ENCODE measurements around the gene STX1A.
"Not testable (repeated sequence)": the region's sequence is repeated elsewhere in the genome, so short reads cannot be mapped to it uniquely, and the experiment has no call there.

Gene STX1A

GRCh38 chr7:73735528-73735905 lies 16.0 kb upstream of the STX1A start:
- no peak for DNase-seq

- peak; percentile 55 for DNase-seq
These were observed 15.4 kb upstream of the STX1A start for GRCh38 chr7:73734619-73735527.

GRCh38 chr7:73732397-73732796 lies 12.9 kb upstream of the STX1A start:
- DNase-seq: no peak

- no peak for DNase-seq
These were observed 11.0 kb upstream of the STX1A start for GRCh38 chr7:73730485-73730884.

- DNase-seq: no peak
These were observed 9.1 kb upstream of the STX1A start for GRCh38 chr7:73728551-73728950.

- DNase-seq: no peak
These were observed 8.5 kb upstream of the STX1A start for GRCh38 chr7:73727952-73728351.

GRCh38 chr7:73726083-73726466 lies 6.6 kb upstream of the STX1A start:
- DNase-seq: no peak

- DNase-seq: no peak
These were observed 4.3 kb upstream of the STX1A start for GRCh38 chr7:73723813-73724212.

- no peak for DNase-seq
These were observed 3.3 kb upstream of the STX1A start for GRCh38 chr7:73722785-73723184.

- DNase-seq: not testable (repeated sequence)
These were observed 2.7 kb upstream of the STX1A start for GRCh38 chr7:73722182-73722581.

- DNase-seq: no peak
These were observed 1.9 kb upstream of the STX1A start for GRCh38 chr7:73721377-73721817.

- DNase-seq: not testable (repeated sequence)
These were observed 974 bp upstream of the STX1A start for GRCh38 chr7:73720443-73720842.

- DNase-seq: no peak
These were observed 319 bp upstream of the STX1A start for GRCh38 chr7:73719806-73720169.

- DNase-seq: no peak
These were observed 1.0 kb downstream of the STX1A start for GRCh38 chr7:73718438-73718881.

- no peak for DNase-seq
These were observed 1.5 kb downstream of the STX1A start for GRCh38 chr7:73717991-73718405.

GRCh38 chr7:73717025-73717807 lies 2.3 kb downstream of the STX1A start:
- no peak for DNase-seq

- no peak for DNase-seq
These were observed 3.1 kb downstream of the STX1A start for GRCh38 chr7:73716318-73716890.

GRCh38 chr7:73715648-73716317 lies 3.7 kb downstream of the STX1A start:
- DNase-seq: no peak

GRCh38 chr7:73713319-73713718 lies 6.2 kb downstream of the STX1A start:
- DNase-seq: not testable (repeated sequence)

- DNase-seq: no peak
These were observed 6.7 kb downstream of the STX1A start for GRCh38 chr7:73712773-73713172.

- DNase-seq: no peak
These were observed 10.4 kb downstream of the STX1A start for GRCh38 chr7:73708961-73709549.

- peak; percentile 75 for DNase-seq
These were observed 12.3 kb downstream of the STX1A start for GRCh38 chr7:73707045-73707631.

All from NCI-H774 (cell line).